Nephron (organoid): Measurements from ENCODE around the gene RASGRP4.
A peak's percentile ranks its signal among the peaks of the same experiment; 100 is the strongest.

Experiments used
- H3K27ac Mint-ChIP-seq, 3 experiments: 2 replicates each; pipeline ENCODE4 v1.8.0; 2020; ENCODE audit warnings: mixed read lengths in 3 of 3, mild to moderate bottlenecking in 2 of 3, moderate library complexity in 1 of 3
- H3K27me3 Mint-ChIP-seq: 2 replicates; pipeline ENCODE4 v1.8.0; 2021; ENCODE audit warnings: low read depth, mild to moderate bottlenecking, moderate library complexity, mixed read lengths
- H3K36me3 Mint-ChIP-seq: 2 replicates; pipeline ENCODE4 v1.8.0; 2020; ENCODE audit warnings: low read depth, mixed read lengths
- H3K4me1 Mint-ChIP-seq: 2 replicates; pipeline ENCODE4 v1.8.0; 2020; ENCODE audit warnings: mixed read lengths
- H3K4me3 Mint-ChIP-seq, 3 experiments: 2 replicates each; pipeline ENCODE4 v1.8.0; 2020; ENCODE audit warnings: mild to moderate bottlenecking in 3 of 3, mixed read lengths in 3 of 3, moderate library complexity in 2 of 3
- H3K9me3 Mint-ChIP-seq: 2 replicates; pipeline ENCODE4 v1.8.0; 2020; ENCODE audit warnings: mixed read lengths
- CTCF ChIP-seq, 3 experiments: fragments of 200-600 bp; sonication (generic); IDR thresholded peaks; one replicate each; pipeline ENCODE4 v1.5.0; 2021; ENCODE audit warnings: antibody characterized with exemption in 3 of 3; ENCODE audit not compliant: unreplicated experiment in 3 of 3

Gene RASGRP4

GRCh38 chr19:38457690-38458405, 31.8 kb upstream of the RASGRP4 start:
- Mint-ChIP-seq H3K36me3 (peaks cover 25% of the 10 kb centered on the region), H3K4me3 (no peak overlapping the region), H3K9me3 (no peaks in the 10 kb centered on the region), H3K27me3 (no peaks in the 10 kb centered on the region), H3K27ac (no peak overlapping the region), H3K4me1 (no peaks in the 10 kb centered on the region)
- no peak for TF ChIP-seq CTCF (IDR thresholded peaks at IDR 0.05; ENCODE audit: unreplicated experiment in 3 of 3)

- Mint-ChIP-seq H3K27ac (no peak overlapping the region), H3K36me3 (peaks cover 24% of the 10 kb centered on the region), H3K4me3 (peak overlapping the region in 1 of 3 experiments; percentile 55), H3K27me3 (no peaks in the 10 kb centered on the region), H3K9me3 (no peaks in the 10 kb centered on the region), H3K4me1 (no peaks in the 10 kb centered on the region)
- TF ChIP-seq CTCF (IDR thresholded peaks at IDR 0.05; ENCODE audit: unreplicated experiment in 3 of 3) = no peak
Measured at GRCh38 chr19:38457202-38457601, 31.2 kb upstream of the RASGRP4 start.

GRCh38 chr19:38455031-38455430, 29.0 kb upstream of the RASGRP4 start:
- no peaks in the 10 kb centered on the region for H3K9me3 Mint-ChIP-seq
- peaks cover 21% of the 10 kb centered on the region for H3K36me3 Mint-ChIP-seq
- H3K4me1 Mint-ChIP-seq = no peaks in the 10 kb centered on the region
- H3K27me3 Mint-ChIP-seq = no peaks in the 10 kb centered on the region
- no peak overlapping the region for H3K27ac Mint-ChIP-seq
- no peak for TF ChIP-seq CTCF (IDR thresholded peaks at IDR 0.05; ENCODE audit: unreplicated experiment in 3 of 3)
- no peak overlapping the region for H3K4me3 Mint-ChIP-seq

GRCh38 chr19:38453596-38453995, 27.6 kb upstream of the RASGRP4 start:
- peaks cover 19% of the 10 kb centered on the region for H3K36me3 Mint-ChIP-seq
- no peak overlapping the region for H3K4me3 Mint-ChIP-seq
- no peaks in the 10 kb centered on the region for H3K4me1 Mint-ChIP-seq
- no peaks in the 10 kb centered on the region for H3K27me3 Mint-ChIP-seq
- H3K9me3 Mint-ChIP-seq = no peaks in the 10 kb centered on the region
- TF ChIP-seq CTCF (IDR thresholded peaks at IDR 0.05; ENCODE audit: unreplicated experiment in 3 of 3) = no peak
- no peak overlapping the region for H3K27ac Mint-ChIP-seq

- Mint-ChIP-seq H3K4me1 (no peaks in the 10 kb centered on the region), H3K9me3 (no peaks in the 10 kb centered on the region), H3K36me3 (peaks cover 17% of the 10 kb centered on the region)
Measured at GRCh38 chr19:38452430-38453366, 26.7 kb upstream of the RASGRP4 start.

More at GRCh38 chr19:38452430-38453366, 26.7 kb upstream of the RASGRP4 start:
- H3K27ac Mint-ChIP-seq = no peak overlapping the region
- H3K27me3 Mint-ChIP-seq = no peaks in the 10 kb centered on the region
- TF ChIP-seq CTCF (IDR thresholded peaks at IDR 0.05; ENCODE audit: unreplicated experiment in 3 of 3) = no peak
- H3K4me3 Mint-ChIP-seq = no peak overlapping the region
